ENCODE results near the gene NTM.

Gene NTM

GRCh38 chr11:132258875-132259274 is 888.5 kb downstream of the NTM start:
- TF ChIP-seq CTCF (IDR thresholded peaks at IDR 0.05; ENCODE audit: low read depth, low read length, poor library complexity, severe bottlenecking) (no peak), EZH2phosphoT487 (IDR thresholded peaks at IDR 0.05; ENCODE audit: borderline replicate concordance, low read length) (no peak)
- H3K4me1 ChIP-seq (ENCODE audit: control insufficient read depth, low read length) = no peaks in the 10 kb centered on the region
- no peak overlapping the region for H3K4me3 ChIP-seq (ENCODE audit: low read length)
- H3K27me3 ChIP-seq (ENCODE audit: control insufficient read depth, low read length) = no peaks in the 10 kb centered on the region
- no peaks in the 10 kb centered on the region for H3F3A ChIP-seq (ENCODE audit: control insufficient read depth, insufficient read depth)
- H3K4me2 ChIP-seq (ENCODE audit: low read length) = no peak overlapping the region
- no peak overlapping the region for H3K27ac ChIP-seq (ENCODE audit: low read depth, low read length)
- H3K36me3 ChIP-seq (ENCODE audit: control insufficient read depth, low read length) = no peaks in the 10 kb centered on the region
- no peaks in the 10 kb centered on the region for H4K20me1 ChIP-seq (ENCODE audit: control insufficient read depth, insufficient read depth, low read depth, low read length)
- H3K9me2 ChIP-seq (replicated peaks; ENCODE audit: control insufficient read depth, low read length) = no peaks in the 10 kb centered on the region
- H3K9me3 ChIP-seq (ENCODE audit: control insufficient read depth, insufficient read depth, low read length) = 0 out of 2 replicates have a peak, but pooled peaks cover 5% of the 10 kb centered on the region
- no peaks in the 10 kb centered on the region for H3K79me2 ChIP-seq (ENCODE audit: control insufficient read depth, low read length)

- H4K20me1 ChIP-seq (ENCODE audit: control insufficient read depth, insufficient read depth, low read depth, low read length) = no peaks in the 10 kb centered on the region
- no peaks in the 10 kb centered on the region for H3K9me2 ChIP-seq (replicated peaks; ENCODE audit: control insufficient read depth, low read length)
- TF ChIP-seq CTCF (IDR thresholded peaks at IDR 0.05; ENCODE audit: low read depth, low read length, poor library complexity, severe bottlenecking) (no peak), EZH2phosphoT487 (IDR thresholded peaks at IDR 0.05; ENCODE audit: borderline replicate concordance, low read length) (no peak)
- H3K9me3 ChIP-seq (ENCODE audit: control insufficient read depth, insufficient read depth, low read length) = 0 out of 2 replicates have a peak, but pooled peaks cover 5% of the 10 kb centered on the region
- no peaks in the 10 kb centered on the region for H3K79me2 ChIP-seq (ENCODE audit: control insufficient read depth, low read length)
- no peak overlapping the region for H3K4me3 ChIP-seq (ENCODE audit: low read length)
- no peaks in the 10 kb centered on the region for H3K27me3 ChIP-seq (ENCODE audit: control insufficient read depth, low read length)
- no peaks in the 10 kb centered on the region for H3K4me1 ChIP-seq (ENCODE audit: control insufficient read depth, low read length)
- H3K27ac ChIP-seq (ENCODE audit: low read depth, low read length) = no peak overlapping the region
- H3F3A ChIP-seq (ENCODE audit: control insufficient read depth, insufficient read depth) = no peaks in the 10 kb centered on the region
- H3K36me3 ChIP-seq (ENCODE audit: control insufficient read depth, low read length) = no peaks in the 10 kb centered on the region
- no peak overlapping the region for H3K4me2 ChIP-seq (ENCODE audit: low read length)
Measured at GRCh38 chr11:132260636-132261035, 890.2 kb downstream of the NTM start.

- H3K4me1 ChIP-seq (ENCODE audit: control insufficient read depth, low read length) = no peaks in the 10 kb centered on the region
- H3K4me2 ChIP-seq (ENCODE audit: low read length) = no peak overlapping the region
- TF ChIP-seq EZH2phosphoT487 (IDR thresholded peaks at IDR 0.05; ENCODE audit: borderline replicate concordance, low read length) = no peak
- TF ChIP-seq CTCF (IDR thresholded peaks at IDR 0.05; ENCODE audit: low read depth, low read length, poor library complexity, severe bottlenecking) = no peak
- no peaks in the 10 kb centered on the region for H3K36me3 ChIP-seq (ENCODE audit: control insufficient read depth, low read length)
- H3F3A ChIP-seq (ENCODE audit: control insufficient read depth, insufficient read depth) = no peaks in the 10 kb centered on the region
- H3K4me3 ChIP-seq (ENCODE audit: low read length) = no peak overlapping the region
- no peaks in the 10 kb centered on the region for H3K9me2 ChIP-seq (replicated peaks; ENCODE audit: control insufficient read depth, low read length)
- H3K9me3 ChIP-seq (ENCODE audit: control insufficient read depth, insufficient read depth, low read length) = no peaks in the 10 kb centered on the region
- H3K27ac ChIP-seq (ENCODE audit: low read depth, low read length) = no peak overlapping the region
- H3K79me2 ChIP-seq (ENCODE audit: control insufficient read depth, low read length) = no peaks in the 10 kb centered on the region
- H3K27me3 ChIP-seq (ENCODE audit: control insufficient read depth, low read length) = no peaks in the 10 kb centered on the region
- H4K20me1 ChIP-seq (ENCODE audit: control insufficient read depth, insufficient read depth, low read depth, low read length) = no peaks in the 10 kb centered on the region
Measured at GRCh38 chr11:132263241-132263640, 892.8 kb downstream of the NTM start.

- no peaks in the 10 kb centered on the region for H3K9me2 ChIP-seq (replicated peaks; ENCODE audit: control insufficient read depth, low read length)
- H3K4me3 ChIP-seq (ENCODE audit: low read length) = no peak overlapping the region
- no peaks in the 10 kb centered on the region for H3K9me3 ChIP-seq (ENCODE audit: control insufficient read depth, insufficient read depth, low read length)
- H3K79me2 ChIP-seq (ENCODE audit: control insufficient read depth, low read length) = no peaks in the 10 kb centered on the region
- H3F3A ChIP-seq (ENCODE audit: control insufficient read depth, insufficient read depth) = no peaks in the 10 kb centered on the region
- H3K4me2 ChIP-seq (ENCODE audit: low read length) = no peak overlapping the region
- H3K27ac ChIP-seq (ENCODE audit: low read depth, low read length) = no peak overlapping the region
- no peaks in the 10 kb centered on the region for H3K4me1 ChIP-seq (ENCODE audit: control insufficient read depth, low read length)
- no peak for TF ChIP-seq CTCF (IDR thresholded peaks at IDR 0.05; ENCODE audit: low read depth, low read length, poor library complexity, severe bottlenecking)
- H3K36me3 ChIP-seq (ENCODE audit: control insufficient read depth, low read length) = no peaks in the 10 kb centered on the region
- H4K20me1 ChIP-seq (ENCODE audit: control insufficient read depth, insufficient read depth, low read depth, low read length) = no peaks in the 10 kb centered on the region
- no peaks in the 10 kb centered on the region for H3K27me3 ChIP-seq (ENCODE audit: control insufficient read depth, low read length)
Measured at GRCh38 chr11:132263875-132264274, 893.5 kb downstream of the NTM start.
